D721Med (cell line): Measurements from ENCODE around the gene SPTBN1.

ENCODE experiments used
- DNase-seq: peaks from one replicate; pipeline ENCODE4 v3.0.0; 2011; ENCODE audit warnings: low spot score; ENCODE audit not compliant: insufficient read length
- FAIRE-seq: peaks from 2 replicates; lab custom pipeline; 2011; peaks lifted over from hg19 to GRCh38; lab: Jason Lieb, UNC
- CTCF ChIP-seq: IDR thresholded peaks from 2 replicates; pipeline ENCODE4 v1.5.1; 2012; ENCODE audit warnings: mild to moderate bottlenecking, control low read depth; ENCODE audit not compliant: insufficient read depth; ENCODE audit errors: missing control alignments

SPTBN1 gene

GRCh38 chr2:54709336-54709809 is 253.2 kb downstream of the SPTBN1 start:
- DNase-seq: no peak
- FAIRE-seq: no peak
- no peak for TF ChIP-seq CTCF

GRCh38 chr2:54710216-54710615 is 254.1 kb downstream of the SPTBN1 start:
- DNase-seq: no peak
- TF ChIP-seq CTCF: no peak
- no peak for FAIRE-seq

DNA sequence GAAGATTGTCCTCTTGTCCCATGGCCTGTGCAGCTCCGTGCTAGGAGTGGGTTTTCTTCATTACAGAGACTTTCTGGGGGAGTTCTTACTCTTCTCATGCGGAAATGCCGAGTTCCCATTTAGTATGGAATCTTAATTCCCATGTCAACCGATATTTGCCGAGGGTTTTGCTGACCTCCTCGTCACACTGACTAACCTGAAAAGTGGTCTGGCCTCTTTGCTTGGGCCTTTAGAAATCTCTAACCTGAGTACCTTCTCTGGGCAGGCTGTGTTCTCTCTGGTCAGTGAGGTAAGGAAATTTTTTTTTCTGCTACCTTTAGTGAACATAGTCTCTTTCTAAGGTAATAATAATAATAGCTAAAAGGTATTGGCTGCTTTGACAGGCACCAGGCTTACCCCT is 256.4 kb downstream of the SPTBN1 start:
- DNase-seq (no peak), FAIRE-seq (no peak)
- TF ChIP-seq CTCF: no peak

DNA sequence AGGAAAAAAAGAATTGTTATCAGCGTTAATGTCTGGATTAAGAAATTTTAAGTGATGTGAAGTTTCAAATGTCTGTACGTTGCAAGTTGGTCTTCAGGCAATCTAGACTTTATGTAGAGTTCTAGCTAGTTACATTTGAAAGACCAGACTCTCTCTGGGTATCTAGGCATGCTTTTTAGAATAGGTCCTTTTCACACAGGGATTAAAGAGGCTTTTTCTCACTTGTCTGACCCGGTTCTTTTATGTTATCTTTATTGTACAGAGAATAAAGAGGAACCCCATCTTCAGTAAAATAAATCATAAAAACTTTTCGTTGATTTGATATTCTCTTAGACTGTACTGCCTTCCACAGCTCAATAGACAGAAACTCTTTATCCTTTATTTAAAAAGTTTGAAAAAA is 258.9 kb downstream of the SPTBN1 start:
- FAIRE-seq (no peak), DNase-seq (no peak)
- TF ChIP-seq CTCF: no peak

- FAIRE-seq (no peak), DNase-seq (no peak)
- TF ChIP-seq CTCF: no peak
These were observed 260.2 kb downstream of the SPTBN1 start for GRCh38 chr2:54716375-54716774.

GRCh38 chr2:54720563-54720962 is 264.4 kb downstream of the SPTBN1 start:
- FAIRE-seq (no peak), DNase-seq (no peak)
- TF ChIP-seq CTCF: no peak
